Measurements from ENCODE around the gene SMIM10L1. TPM values are rescaled to one million over a fixed set of nuclear protein-coding genes. Genes with fewer than 3 reads are reported as not detected.

The SMIM10L1 gene
- total and polyA plus RNA-seq, 2 of the 8 experiments (the other 6 are each of a cell fraction or from before 2014, with no cell fraction given), result 3.7 to 14.2 TPM

GRCh38 chr12:11147420-11147819 lies 23.6 kb upstream of the SMIM10L1 start (continued):
- TF ChIP-seq ZNF274 (IDR thresholded peaks at IDR 0.05; ENCODE audit: borderline replicate concordance, extremely low read depth, low read length) (no peak), BRCA1 (IDR thresholded peaks at IDR 0.05; ENCODE audit: low read depth, low read length) (no peak)
